HEK293 (cell line): ENCODE measurements around the gene RSKR.

Experiments
- BCL11B ChIP-seq: fragments of 450-650 bp; formaldehyde crosslinking; IDR thresholded peaks from 2 replicates; pipeline ENCODE4 v1.5.1; 2016; ENCODE audit warnings: low read depth, missing biosample characterization, missing genetic modification characterization
- EGR2 ChIP-seq: fragments of 450-650 bp; formaldehyde crosslinking; IDR thresholded peaks from 2 replicates; pipeline ENCODE4 v1.5.1; 2016; ENCODE audit warnings: low read depth, missing biosample characterization, missing genetic modification characterization
- HOXD13 ChIP-seq: sonication (generic); formaldehyde crosslinking; IDR thresholded peaks from 2 replicates; pipeline ENCODE4 v1.8.0; 2022; ENCODE audit warnings: missing genetic modification reagents, borderline replicate concordance
- KLF10 ChIP-seq: fragments of 450-650 bp; IDR thresholded peaks from 2 replicates; pipeline ENCODE4 v1.5.1; 2018; ENCODE audit warnings: missing biosample characterization, mild to moderate bottlenecking, missing genetic modification characterization
- ZIC2 ChIP-seq: fragments of 450-650 bp; formaldehyde crosslinking; IDR thresholded peaks from 2 replicates; pipeline ENCODE4 v1.5.1; 2016; ENCODE audit warnings: missing biosample characterization, missing genetic modification characterization
- ZNF114 ChIP-seq: fragments of 450-650 bp; formaldehyde crosslinking; IDR thresholded peaks from 2 replicates; pipeline ENCODE4 v1.5.0; 2017; ENCODE audit warnings: missing biosample characterization, missing genetic modification characterization
- ZNF133 ChIP-seq: fragments of 450-650 bp; formaldehyde crosslinking; IDR thresholded peaks from 2 replicates; pipeline ENCODE4 v1.5.1; 2016; ENCODE audit warnings: missing biosample characterization, missing genetic modification characterization
- ZNF148 ChIP-seq: fragments of 450-650 bp; formaldehyde crosslinking; IDR thresholded peaks from 2 replicates; pipeline ENCODE4 v1.5.0; 2017; ENCODE audit warnings: missing biosample characterization, missing genetic modification characterization, borderline replicate concordance
- ZNF175 ChIP-seq: fragments of 450-650 bp; formaldehyde crosslinking; IDR thresholded peaks from 2 replicates; pipeline ENCODE4 v1.5.1; 2016; ENCODE audit warnings: missing biosample characterization, missing genetic modification characterization
- ZNF341 ChIP-seq: fragments of 450-650 bp; formaldehyde crosslinking; IDR thresholded peaks from 2 replicates; pipeline ENCODE4; 2016; ENCODE audit warnings: low read depth, missing biosample characterization, missing genetic modification characterization
- ZNF350 ChIP-seq: fragments of 450-650 bp; formaldehyde crosslinking; IDR thresholded peaks from 2 replicates; pipeline ENCODE4 v1.5.0; 2017; ENCODE audit warnings: missing biosample characterization, mild to moderate bottlenecking, missing genetic modification characterization
- ZNF366 ChIP-seq: fragments of 450-650 bp; formaldehyde crosslinking; conservative IDR thresholded peaks from 2 replicates; pipeline ENCODE4 v1.5.1; 2016; ENCODE audit warnings: missing biosample characterization, missing genetic modification characterization
- ZNF391 ChIP-seq: fragments of 450-650 bp; formaldehyde crosslinking; IDR thresholded peaks from 2 replicates; pipeline ENCODE4 v1.5.1; 2016; ENCODE audit warnings: low read depth, missing biosample characterization, missing genetic modification characterization, borderline replicate concordance
- ZNF423 ChIP-seq: fragments of 450-650 bp; formaldehyde crosslinking; IDR thresholded peaks from 2 replicates; pipeline ENCODE4 v1.5.1; 2016; ENCODE audit warnings: missing biosample characterization, missing genetic modification characterization
- ZNF449 ChIP-seq: fragments of 450-650 bp; formaldehyde crosslinking; IDR thresholded peaks from 2 replicates; pipeline ENCODE4 v1.5.1; 2017; ENCODE audit warnings: missing biosample characterization, mild to moderate bottlenecking, missing genetic modification characterization, moderate library complexity
- ZNF501 ChIP-seq: fragments of 450-650 bp; formaldehyde crosslinking; IDR thresholded peaks from 2 replicates; pipeline ENCODE4 v1.5.1; 2016; ENCODE audit warnings: missing biosample characterization, missing genetic modification characterization
- ZNF558 ChIP-seq: fragments of 450-650 bp; formaldehyde crosslinking; IDR thresholded peaks from 2 replicates; pipeline ENCODE4 v1.5.1; 2016; ENCODE audit warnings: missing biosample characterization, missing genetic modification characterization
- ZNF626 ChIP-seq: fragments of 450-650 bp; sonication (Bioruptor Pico); formaldehyde crosslinking; IDR thresholded peaks from 2 replicates; pipeline ENCODE4 v1.5.1; 2018; ENCODE audit warnings: missing biosample characterization, missing genetic modification characterization, inconsistent platforms
- ZNF629 ChIP-seq: fragments of 450-650 bp; formaldehyde crosslinking; IDR thresholded peaks from 2 replicates; pipeline ENCODE4 v1.5.1; 2017; ENCODE audit warnings: missing biosample characterization, missing genetic modification characterization
- ZNF830 ChIP-seq: fragments of 450-650 bp; IDR thresholded peaks from 2 replicates; pipeline ENCODE4 v1.5.0; 2018; ENCODE audit warnings: missing biosample characterization, missing genetic modification characterization, low read depth, mild to moderate bottlenecking, moderate library complexity
- ZNF843 ChIP-seq: fragments of 450-650 bp; formaldehyde crosslinking; IDR thresholded peaks from 2 replicates; pipeline ENCODE4 v1.5.1; 2016; ENCODE audit warnings: missing biosample characterization, missing genetic modification characterization
- ZSCAN23 ChIP-seq: fragments of 450-650 bp; formaldehyde crosslinking; IDR thresholded peaks from 2 replicates; pipeline ENCODE4 v1.5.1; 2016; ENCODE audit warnings: missing biosample characterization, missing genetic modification characterization
- TF ChIP-seq, protein P1 (sequence below): fragments of 450-650 bp; formaldehyde crosslinking; conservative IDR thresholded peaks from 2 replicates; pipeline ENCODE4 v1.5.1; 2016; ENCODE audit warnings: low read depth, missing biosample characterization, missing genetic modification characterization
- TF ChIP-seq, protein P2 (sequence below): fragments of 450-650 bp; formaldehyde crosslinking; IDR thresholded peaks from 2 replicates; pipeline ENCODE4 v1.5.1; 2016; ENCODE audit warnings: missing biosample characterization, missing genetic modification characterization
- TF ChIP-seq, protein P3 (sequence below): fragments of 450-650 bp; formaldehyde crosslinking; IDR thresholded peaks from 2 replicates; pipeline ENCODE4 v1.5.1; 2016; ENCODE audit warnings: missing biosample characterization, missing genetic modification characterization
- TF ChIP-seq, protein P4 (sequence below): sonication (generic); formaldehyde crosslinking; IDR thresholded peaks from 2 replicates; pipeline ENCODE4 v1.8.1; 2022; ENCODE audit warnings: mild to moderate bottlenecking, moderate library complexity, missing genetic modification reagents
- TF ChIP-seq, protein P5 (sequence below): fragments of 450-650 bp; formaldehyde crosslinking; IDR thresholded peaks from 2 replicates; pipeline ENCODE4 v1.5.1; 2017; ENCODE audit warnings: missing biosample characterization, missing genetic modification characterization

The RSKR gene

GRCh38 chr17:28570716-28571360 is 43.1 kb downstream of the RSKR start (continued):
- TF ChIP-seq, protein P1, sequence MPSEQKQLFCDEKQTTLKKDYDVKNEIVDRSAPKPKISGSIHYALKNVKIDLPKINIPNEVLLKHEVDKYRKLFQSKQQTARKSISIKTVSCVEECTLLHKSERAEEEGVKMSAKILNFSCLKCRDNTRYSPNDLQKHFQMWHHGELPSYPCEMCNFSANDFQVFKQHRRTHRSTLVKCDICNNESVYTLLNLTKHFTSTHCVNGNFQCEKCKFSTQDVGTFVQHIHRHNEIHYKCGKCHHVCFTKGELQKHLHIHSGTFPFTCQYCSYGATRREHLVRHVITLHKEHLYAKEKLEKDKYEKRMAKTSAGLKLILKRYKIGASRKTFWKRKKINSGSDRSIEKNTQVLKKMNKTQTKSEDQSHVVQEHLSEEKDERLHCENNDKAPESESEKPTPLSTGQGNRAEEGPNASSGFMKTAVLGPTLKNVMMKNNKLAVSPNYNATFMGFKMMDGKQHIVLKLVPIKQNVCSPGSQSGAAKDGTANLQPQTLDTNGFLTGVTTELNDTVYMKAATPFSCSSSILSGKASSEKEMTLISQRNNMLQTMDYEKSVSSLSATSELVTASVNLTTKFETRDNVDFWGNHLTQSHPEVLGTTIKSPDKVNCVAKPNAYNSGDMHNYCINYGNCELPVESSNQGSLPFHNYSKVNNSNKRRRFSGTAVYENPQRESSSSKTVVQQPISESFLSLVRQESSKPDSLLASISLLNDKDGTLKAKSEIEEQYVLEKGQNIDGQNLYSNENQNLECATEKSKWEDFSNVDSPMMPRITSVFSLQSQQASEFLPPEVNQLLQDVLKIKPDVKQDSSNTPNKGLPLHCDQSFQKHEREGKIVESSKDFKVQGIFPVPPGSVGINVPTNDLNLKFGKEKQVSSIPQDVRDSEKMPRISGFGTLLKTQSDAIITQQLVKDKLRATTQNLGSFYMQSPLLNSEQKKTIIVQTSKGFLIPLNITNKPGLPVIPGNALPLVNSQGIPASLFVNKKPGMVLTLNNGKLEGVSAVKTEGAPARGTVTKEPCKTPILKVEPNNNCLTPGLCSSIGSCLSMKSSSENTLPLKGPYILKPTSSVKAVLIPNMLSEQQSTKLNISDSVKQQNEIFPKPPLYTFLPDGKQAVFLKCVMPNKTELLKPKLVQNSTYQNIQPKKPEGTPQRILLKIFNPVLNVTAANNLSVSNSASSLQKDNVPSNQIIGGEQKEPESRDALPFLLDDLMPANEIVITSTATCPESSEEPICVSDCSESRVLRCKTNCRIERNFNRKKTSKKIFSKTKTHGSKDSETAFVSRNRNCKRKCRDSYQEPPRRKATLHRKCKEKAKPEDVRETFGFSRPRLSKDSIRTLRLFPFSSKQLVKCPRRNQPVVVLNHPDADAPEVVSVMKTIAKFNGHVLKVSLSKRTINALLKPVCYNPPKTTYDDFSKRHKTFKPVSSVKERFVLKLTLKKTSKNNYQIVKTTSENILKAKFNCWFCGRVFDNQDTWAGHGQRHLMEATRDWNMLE (tag by site-specific recombination) = no peak
- TF ChIP-seq ZNF449 (tag by site-specific recombination) (peak; percentile 28; the same call in 1 of the 2 replicates), ZNF830 (tag by site-specific recombination) (no peak), ZNF391 (tag by site-specific recombination) (peak; percentile 62; the same call in 1 of the 2 replicates), KLF10 (no peak), ZNF148 (no peak), ZIC2 (tag by site-specific recombination) (no peak), ZNF843 (tag by site-specific recombination) (no peak), ZNF558 (tag by site-specific recombination) (peak; percentile 7; the same call in 1 of the 2 replicates), ZNF341 (tag by site-specific recombination) (peak; percentile 36; the same call in 1 of the 2 replicates), ZNF175 (no peak), ZNF501 (tag by site-specific recombination) (peak; percentile 60; the same call in 1 of the 2 replicates), BCL11B (peak; percentile 6; the same call in 1 of the 2 replicates), HOXD13 (0 out of 2 replicates have a peak, but pooled peaks have one; percentile 58), EGR2 (tag by site-specific recombination) (peak; percentile 68; the same call in 1 of the 2 replicates), ZNF366 (tag by site-specific recombination) (peak; percentile 73), ZNF629 (tag by site-specific recombination) (0 out of 2 replicates have a peak, but pooled peaks have one; percentile 10), ZNF114 (tag by site-specific recombination) (no peak), ZNF133 (tag by site-specific recombination) (no peak), ZSCAN23 (tag by site-specific recombination) (0 out of 2 replicates have a peak, but pooled peaks have one; percentile 5), ZNF423 (tag by site-specific recombination) (no peak), ZNF626 (tag by site-specific recombination) (no peak), ZNF350 (no peak)
- TF ChIP-seq, protein P2, sequence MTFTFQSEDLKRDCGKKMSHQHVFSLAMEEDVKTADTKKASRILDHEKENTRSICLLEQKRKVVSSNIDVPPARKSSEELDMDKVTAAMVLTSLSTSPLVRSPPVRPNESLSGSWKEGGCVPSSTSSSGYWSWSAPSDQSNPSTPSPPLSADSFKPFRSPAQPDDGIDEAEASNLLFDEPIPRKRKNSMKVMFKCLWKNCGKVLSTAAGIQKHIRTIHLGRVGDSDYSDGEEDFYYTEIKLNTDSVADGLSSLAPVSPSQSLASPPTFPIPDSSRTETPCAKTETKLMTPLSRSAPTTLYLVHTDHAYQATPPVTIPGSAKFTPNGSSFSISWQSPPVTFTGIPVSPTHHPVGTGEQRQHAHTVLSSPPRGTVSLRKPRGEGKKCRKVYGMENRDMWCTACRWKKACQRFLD (tag by site-specific recombination) = no peak
- TF ChIP-seq, protein P3, sequence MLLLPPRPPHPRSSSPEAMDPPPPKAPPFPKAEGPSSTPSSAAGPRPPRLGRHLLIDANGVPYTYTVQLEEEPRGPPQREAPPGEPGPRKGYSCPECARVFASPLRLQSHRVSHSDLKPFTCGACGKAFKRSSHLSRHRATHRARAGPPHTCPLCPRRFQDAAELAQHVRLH (tag by site-specific recombination) = no peak
- TF ChIP-seq, protein P4, sequence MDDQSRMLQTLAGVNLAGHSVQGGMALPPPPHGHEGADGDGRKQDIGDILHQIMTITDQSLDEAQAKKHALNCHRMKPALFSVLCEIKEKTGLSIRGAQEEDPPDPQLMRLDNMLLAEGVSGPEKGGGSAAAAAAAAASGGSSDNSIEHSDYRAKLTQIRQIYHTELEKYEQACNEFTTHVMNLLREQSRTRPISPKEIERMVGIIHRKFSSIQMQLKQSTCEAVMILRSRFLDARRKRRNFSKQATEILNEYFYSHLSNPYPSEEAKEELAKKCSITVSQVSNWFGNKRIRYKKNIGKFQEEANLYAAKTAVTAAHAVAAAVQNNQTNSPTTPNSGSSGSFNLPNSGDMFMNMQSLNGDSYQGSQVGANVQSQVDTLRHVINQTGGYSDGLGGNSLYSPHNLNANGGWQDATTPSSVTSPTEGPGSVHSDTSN (CRISPR knock-in tag) = no peak; the same call in 1 of the 2 replicates
- TF ChIP-seq, protein P5, sequence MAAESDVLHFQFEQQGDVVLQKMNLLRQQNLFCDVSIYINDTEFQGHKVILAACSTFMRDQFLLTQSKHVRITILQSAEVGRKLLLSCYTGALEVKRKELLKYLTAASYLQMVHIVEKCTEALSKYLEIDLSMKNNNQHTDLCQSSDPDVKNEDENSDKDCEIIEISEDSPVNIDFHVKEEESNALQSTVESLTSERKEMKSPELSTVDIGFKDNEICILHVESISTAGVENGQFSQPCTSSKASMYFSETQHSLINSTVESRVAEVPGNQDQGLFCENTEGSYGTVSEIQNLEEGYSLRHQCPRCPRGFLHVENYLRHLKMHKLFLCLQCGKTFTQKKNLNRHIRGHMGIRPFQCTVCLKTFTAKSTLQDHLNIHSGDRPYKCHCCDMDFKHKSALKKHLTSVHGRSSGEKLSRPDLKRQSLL = no peak
